Peyer's patch (tissue), 4 donors: ENCODE measurements around the gene GPATCH4.

Source experiments
- CTCF ChIP-seq, 6 experiments: fragments of 450-650 bp in 4 of 6; fragments of 200-600 bp in 2 of 6; sonication (generic) in 1 of 6; IDR thresholded peaks; one replicate each; pipeline ENCODE4 v1.5.1; 2017 to 2019; ENCODE audit warnings: antibody characterized with exemption in 6 of 6, mild to moderate bottlenecking in 3 of 6, moderate library complexity in 1 of 6
- POLR2A ChIP-seq, 2 donors: fragments of 450-650 bp; IDR thresholded peaks; one replicate each; pipeline ENCODE4 v1.5.1; 2017; ENCODE audit warnings: antibody characterized with exemption in 2 of 2, mild to moderate bottlenecking in 2 of 2, moderate library complexity in 2 of 2

DNA sequence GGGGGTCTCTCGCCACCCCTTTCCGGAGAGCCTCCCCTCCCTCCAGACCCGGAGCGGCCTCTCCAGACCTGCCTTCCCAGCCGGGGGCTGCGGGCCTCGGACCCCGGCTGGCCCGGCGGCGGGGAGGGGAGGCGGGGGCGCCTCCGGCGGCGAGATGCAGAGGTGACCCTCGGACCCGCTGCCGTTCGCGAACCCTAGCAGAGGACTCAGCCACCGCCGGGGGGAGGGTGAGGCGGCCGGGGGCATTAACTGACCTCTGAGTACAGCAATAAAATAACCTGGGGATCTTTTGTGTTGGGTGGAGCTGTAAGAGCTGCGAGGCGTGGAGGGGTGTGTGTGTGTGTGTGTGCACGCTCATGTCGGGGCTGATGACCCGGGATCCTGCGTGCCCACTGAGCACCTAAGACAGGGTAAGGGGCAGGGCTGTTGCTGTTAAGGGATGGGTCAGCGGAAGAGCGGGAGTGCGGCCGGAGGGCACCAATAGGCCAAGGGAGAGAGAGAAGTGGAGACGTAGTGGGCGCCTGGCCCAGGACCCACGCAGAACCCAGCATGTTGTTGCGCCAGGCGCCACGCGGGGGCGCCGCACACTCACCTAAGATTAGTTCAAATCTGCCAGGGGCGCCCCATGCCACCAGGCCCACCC lies 24.3 kb upstream of the GPATCH4 start:
- TF ChIP-seq CTCF (IDR thresholded peaks at IDR 0.05) = peak; percentile 66 to 80 (median 74)
- TF ChIP-seq POLR2A (IDR thresholded peaks at IDR 0.05) = no peak
